ENCODE results near the gene LGALS7. TPM values are rescaled to one million over a fixed set of nuclear protein-coding genes. Genes with fewer than 3 reads are reported as not detected.

Gene LGALS7
- total and polyA plus RNA-seq, 2 of the 8 experiments (the other 6 are each of a cell fraction or from before 2014, with no cell fraction given), result 0.32 TPM; not detected in 1

DNA sequence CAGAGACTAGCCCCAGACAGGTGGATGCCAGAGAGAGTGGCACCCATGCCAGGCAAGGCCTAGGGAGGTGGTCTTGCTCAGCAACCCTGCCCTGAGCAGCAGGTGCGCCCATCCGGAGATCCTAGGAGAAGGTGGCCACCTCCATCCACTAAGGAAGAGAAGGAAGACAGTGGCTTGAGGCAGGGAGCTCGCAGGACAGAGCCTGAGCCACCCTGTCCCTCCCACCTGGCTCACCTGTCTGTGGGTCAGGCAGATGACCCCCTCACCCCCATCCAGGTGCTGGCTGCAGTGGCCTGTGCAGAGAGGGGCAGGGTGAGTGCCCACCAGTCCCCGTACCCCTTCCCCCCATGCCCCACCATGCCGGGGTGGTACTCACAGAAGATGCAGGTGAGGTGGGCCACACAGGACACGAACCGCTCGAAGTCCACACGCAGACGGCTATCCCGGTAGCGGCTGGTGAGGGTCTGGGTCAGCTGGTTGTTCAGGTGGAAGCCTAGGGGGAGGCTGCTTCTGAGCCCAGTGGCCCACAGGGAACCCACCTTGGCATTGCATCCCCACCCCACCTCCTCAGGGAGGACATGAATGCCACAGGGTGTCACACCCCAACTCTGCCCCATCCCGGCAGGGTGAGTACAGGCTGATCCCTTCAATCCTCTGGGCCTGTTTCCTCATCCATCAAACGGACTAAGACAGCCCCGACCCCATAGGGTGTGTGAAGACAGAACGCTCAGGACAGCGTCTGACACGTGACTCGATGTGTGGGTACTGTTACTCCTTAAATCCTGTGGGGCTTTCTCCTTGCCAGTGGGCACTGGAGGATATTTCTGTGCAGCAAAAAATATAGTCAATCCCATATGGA, 42.4 kb downstream of the LGALS7 start (continued):
- TF ChIP-seq, protein P1, sequence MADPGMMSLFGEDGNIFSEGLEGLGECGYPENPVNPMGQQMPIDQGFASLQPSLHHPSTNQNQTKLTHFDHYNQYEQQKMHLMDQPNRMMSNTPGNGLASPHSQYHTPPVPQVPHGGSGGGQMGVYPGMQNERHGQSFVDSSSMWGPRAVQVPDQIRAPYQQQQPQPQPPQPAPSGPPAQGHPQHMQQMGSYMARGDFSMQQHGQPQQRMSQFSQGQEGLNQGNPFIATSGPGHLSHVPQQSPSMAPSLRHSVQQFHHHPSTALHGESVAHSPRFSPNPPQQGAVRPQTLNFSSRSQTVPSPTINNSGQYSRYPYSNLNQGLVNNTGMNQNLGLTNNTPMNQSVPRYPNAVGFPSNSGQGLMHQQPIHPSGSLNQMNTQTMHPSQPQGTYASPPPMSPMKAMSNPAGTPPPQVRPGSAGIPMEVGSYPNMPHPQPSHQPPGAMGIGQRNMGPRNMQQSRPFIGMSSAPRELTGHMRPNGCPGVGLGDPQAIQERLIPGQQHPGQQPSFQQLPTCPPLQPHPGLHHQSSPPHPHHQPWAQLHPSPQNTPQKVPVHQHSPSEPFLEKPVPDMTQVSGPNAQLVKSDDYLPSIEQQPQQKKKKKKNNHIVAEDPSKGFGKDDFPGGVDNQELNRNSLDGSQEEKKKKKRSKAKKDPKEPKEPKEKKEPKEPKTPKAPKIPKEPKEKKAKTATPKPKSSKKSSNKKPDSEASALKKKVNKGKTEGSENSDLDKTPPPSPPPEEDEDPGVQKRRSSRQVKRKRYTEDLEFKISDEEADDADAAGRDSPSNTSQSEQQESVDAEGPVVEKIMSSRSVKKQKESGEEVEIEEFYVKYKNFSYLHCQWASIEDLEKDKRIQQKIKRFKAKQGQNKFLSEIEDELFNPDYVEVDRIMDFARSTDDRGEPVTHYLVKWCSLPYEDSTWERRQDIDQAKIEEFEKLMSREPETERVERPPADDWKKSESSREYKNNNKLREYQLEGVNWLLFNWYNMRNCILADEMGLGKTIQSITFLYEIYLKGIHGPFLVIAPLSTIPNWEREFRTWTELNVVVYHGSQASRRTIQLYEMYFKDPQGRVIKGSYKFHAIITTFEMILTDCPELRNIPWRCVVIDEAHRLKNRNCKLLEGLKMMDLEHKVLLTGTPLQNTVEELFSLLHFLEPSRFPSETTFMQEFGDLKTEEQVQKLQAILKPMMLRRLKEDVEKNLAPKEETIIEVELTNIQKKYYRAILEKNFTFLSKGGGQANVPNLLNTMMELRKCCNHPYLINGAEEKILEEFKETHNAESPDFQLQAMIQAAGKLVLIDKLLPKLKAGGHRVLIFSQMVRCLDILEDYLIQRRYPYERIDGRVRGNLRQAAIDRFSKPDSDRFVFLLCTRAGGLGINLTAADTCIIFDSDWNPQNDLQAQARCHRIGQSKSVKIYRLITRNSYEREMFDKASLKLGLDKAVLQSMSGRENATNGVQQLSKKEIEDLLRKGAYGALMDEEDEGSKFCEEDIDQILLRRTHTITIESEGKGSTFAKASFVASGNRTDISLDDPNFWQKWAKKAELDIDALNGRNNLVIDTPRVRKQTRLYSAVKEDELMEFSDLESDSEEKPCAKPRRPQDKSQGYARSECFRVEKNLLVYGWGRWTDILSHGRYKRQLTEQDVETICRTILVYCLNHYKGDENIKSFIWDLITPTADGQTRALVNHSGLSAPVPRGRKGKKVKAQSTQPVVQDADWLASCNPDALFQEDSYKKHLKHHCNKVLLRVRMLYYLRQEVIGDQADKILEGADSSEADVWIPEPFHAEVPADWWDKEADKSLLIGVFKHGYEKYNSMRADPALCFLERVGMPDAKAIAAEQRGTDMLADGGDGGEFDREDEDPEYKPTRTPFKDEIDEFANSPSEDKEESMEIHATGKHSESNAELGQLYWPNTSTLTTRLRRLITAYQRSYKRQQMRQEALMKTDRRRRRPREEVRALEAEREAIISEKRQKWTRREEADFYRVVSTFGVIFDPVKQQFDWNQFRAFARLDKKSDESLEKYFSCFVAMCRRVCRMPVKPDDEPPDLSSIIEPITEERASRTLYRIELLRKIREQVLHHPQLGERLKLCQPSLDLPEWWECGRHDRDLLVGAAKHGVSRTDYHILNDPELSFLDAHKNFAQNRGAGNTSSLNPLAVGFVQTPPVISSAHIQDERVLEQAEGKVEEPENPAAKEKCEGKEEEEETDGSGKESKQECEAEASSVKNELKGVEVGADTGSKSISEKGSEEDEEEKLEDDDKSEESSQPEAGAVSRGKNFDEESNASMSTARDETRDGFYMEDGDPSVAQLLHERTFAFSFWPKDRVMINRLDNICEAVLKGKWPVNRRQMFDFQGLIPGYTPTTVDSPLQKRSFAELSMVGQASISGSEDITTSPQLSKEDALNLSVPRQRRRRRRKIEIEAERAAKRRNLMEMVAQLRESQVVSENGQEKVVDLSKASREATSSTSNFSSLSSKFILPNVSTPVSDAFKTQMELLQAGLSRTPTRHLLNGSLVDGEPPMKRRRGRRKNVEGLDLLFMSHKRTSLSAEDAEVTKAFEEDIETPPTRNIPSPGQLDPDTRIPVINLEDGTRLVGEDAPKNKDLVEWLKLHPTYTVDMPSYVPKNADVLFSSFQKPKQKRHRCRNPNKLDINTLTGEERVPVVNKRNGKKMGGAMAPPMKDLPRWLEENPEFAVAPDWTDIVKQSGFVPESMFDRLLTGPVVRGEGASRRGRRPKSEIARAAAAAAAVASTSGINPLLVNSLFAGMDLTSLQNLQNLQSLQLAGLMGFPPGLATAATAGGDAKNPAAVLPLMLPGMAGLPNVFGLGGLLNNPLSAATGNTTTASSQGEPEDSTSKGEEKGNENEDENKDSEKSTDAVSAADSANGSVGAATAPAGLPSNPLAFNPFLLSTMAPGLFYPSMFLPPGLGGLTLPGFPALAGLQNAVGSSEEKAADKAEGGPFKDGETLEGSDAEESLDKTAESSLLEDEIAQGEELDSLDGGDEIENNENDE (IDR thresholded peaks at IDR 0.05; ENCODE audit: insufficient replicate concordance, low read length), result no peak
- TF ChIP-seq NANOG (IDR thresholded peaks at IDR 0.05; ENCODE audit: insufficient read depth, low read depth, low read length, poor library complexity, severe bottlenecking), result no peak
- no peak for TF ChIP-seq GABPA (IDR thresholded peaks at IDR 0.05; ENCODE audit: borderline replicate concordance, insufficient read depth, low read length)
- no peak for TF ChIP-seq NRF1 (IDR thresholded peaks at IDR 0.05; ENCODE audit: low read depth, low read length)
- TF ChIP-seq EGR1 (IDR thresholded peaks at IDR 0.05; ENCODE audit: borderline replicate concordance, low read depth, low read length), result no peak
- no peak for TF ChIP-seq CHD1 (IDR thresholded peaks at IDR 0.05; ENCODE audit: low read depth, low read length)
- no peak for TF ChIP-seq SP2 (IDR thresholded peaks at IDR 0.05; ENCODE audit: low read length)
- TF ChIP-seq, protein P2, sequence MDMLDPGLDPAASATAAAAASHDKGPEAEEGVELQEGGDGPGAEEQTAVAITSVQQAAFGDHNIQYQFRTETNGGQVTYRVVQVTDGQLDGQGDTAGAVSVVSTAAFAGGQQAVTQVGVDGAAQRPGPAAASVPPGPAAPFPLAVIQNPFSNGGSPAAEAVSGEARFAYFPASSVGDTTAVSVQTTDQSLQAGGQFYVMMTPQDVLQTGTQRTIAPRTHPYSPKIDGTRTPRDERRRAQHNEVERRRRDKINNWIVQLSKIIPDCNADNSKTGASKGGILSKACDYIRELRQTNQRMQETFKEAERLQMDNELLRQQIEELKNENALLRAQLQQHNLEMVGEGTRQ (IDR thresholded peaks at IDR 0.05; ENCODE audit: low read length), result no peak
- TF ChIP-seq POLR2AphosphoS5 (IDR thresholded peaks at IDR 0.05; ENCODE audit: low read depth, low read length), result no peak; the same call in 1 of the 2 replicates

All from H1 (cell line).